Measurements from ENCODE around the gene FDCSP.

FDCSP gene

GRCh38 chr4:70183168-70183939 is 42.6 kb upstream of the FDCSP start:
- Histone ChIP-seq H3K27ac (no peak overlapping the region), H3K4me3 (no peak overlapping the region)
- no peak for DNase-seq (ENCODE audit: low spot score)
- TF ChIP-seq CTCF (IDR thresholded peaks at IDR 0.05) = no peak

- no peak overlapping the region for H3K27ac ChIP-seq
- DNase-seq (ENCODE audit: low spot score) = no peak
- TF ChIP-seq CTCF (IDR thresholded peaks at IDR 0.05) = no peak
- H3K4me3 ChIP-seq = no peak overlapping the region
Observed at GRCh38 chr4:70183940-70184246, 42.0 kb upstream of the FDCSP start.

- H3K27ac ChIP-seq = no peak overlapping the region
- H3K4me3 ChIP-seq = no peak overlapping the region
- DNase-seq (ENCODE audit: low spot score) = no peak
- TF ChIP-seq CTCF (IDR thresholded peaks at IDR 0.05) = no peak
Observed at GRCh38 chr4:70187216-70187615, 38.7 kb upstream of the FDCSP start.

GRCh38 chr4:70190579-70190978 is 35.3 kb upstream of the FDCSP start:
- no peak for TF ChIP-seq CTCF (IDR thresholded peaks at IDR 0.05)
- Histone ChIP-seq H3K27ac (no peak overlapping the region), H3K4me3 (no peak overlapping the region)
- no peak for DNase-seq (ENCODE audit: low spot score)

GRCh38 chr4:70191647-70192046 is 34.3 kb upstream of the FDCSP start:
- no peak for DNase-seq (ENCODE audit: low spot score)
- no peak for TF ChIP-seq CTCF (IDR thresholded peaks at IDR 0.05)
- Histone ChIP-seq H3K4me3 (no peak overlapping the region), H3K27ac (no peak overlapping the region)

- Histone ChIP-seq H3K4me3 (no peak overlapping the region), H3K27ac (no peak overlapping the region)
- no peak for TF ChIP-seq CTCF (IDR thresholded peaks at IDR 0.05)
- DNase-seq (ENCODE audit: low spot score) = no peak
Observed at GRCh38 chr4:70192895-70193294, 33.0 kb upstream of the FDCSP start.

GRCh38 chr4:70195425-70195824 is 30.5 kb upstream of the FDCSP start, which contains the start of gene ODAM:
Gene ODAM (plus strand): TSS chr4:70195725. CDS start chr4:70196544, 819 bp downstream.
- Histone ChIP-seq H3K4me3 (no peak within 1 kb of the TSS), H3K27ac (no peak within 1 kb of the TSS)
- no peak for DNase-seq (ENCODE audit: low spot score)
- no peak for TF ChIP-seq CTCF (IDR thresholded peaks at IDR 0.05)
